ENCODE data around the gene SLC24A4.

The SLC24A4 gene

GRCh38 chr14:92441751-92442504 is 119.0 kb downstream of the SLC24A4 start:
- DNase-seq, result no peak

DNA sequence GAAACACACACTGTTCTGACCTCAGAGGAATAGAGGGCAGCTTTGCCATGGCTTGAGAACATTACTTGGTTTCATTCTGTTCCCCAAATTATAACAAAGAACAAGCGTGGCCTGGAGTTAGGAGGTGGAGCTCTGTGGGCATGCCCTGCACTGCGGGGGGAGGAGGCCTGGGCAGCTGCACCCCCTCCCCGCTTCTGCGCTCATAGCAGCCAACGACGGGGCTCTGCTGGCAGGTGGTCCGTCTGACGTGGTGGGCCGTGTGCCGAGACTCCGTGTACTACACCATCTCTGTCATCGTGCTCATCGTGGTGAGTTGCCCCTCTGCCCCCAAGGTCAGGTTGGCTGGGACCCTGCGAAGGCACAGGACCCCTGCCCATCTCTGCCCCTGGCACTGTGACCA is 120.2 kb downstream of the SLC24A4 start:
- no peak for DNase-seq

DNA sequence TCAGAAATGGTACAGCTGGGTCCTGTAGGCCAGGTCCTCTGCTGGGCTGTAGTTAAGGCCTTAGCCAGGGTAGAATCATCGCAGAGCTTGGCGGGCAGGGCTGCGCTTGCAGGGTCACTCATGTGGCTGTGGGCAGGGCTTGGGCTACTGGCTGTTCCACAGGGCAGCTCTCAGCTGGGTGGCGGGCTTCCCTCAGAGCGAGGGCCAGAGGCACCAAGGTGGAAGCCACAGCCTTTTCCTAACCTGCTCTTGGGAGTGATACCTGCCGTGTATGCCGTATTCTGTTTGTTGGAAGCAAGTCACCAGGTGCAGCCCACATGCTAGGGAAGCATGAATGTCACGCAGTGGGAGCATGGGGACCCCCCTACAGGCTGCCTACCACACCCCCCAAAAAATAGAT is 120.8 kb downstream of the SLC24A4 start:
- DNase-seq, result no peak

DNA sequence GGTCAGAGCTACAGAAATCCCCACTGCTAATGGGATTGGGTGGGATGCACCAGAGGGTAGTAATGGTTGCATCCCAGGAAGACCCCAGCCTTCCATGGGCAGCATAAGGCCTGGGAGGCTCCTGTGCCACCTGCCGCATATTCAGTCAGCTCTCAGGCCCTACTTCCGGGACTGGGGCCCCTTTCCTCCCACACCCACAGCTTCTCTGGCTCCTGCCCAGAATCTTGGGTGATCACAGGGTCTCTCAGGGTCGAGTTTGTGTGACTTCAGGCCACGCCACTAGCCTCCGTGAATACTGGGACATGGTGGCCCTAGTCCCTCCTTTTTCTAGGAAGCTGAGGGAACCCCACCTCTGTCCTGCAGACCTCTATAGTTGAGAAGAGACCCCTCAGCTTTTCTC is 123.8 kb downstream of the SLC24A4 start:
- DNase-seq, result no peak

DNA sequence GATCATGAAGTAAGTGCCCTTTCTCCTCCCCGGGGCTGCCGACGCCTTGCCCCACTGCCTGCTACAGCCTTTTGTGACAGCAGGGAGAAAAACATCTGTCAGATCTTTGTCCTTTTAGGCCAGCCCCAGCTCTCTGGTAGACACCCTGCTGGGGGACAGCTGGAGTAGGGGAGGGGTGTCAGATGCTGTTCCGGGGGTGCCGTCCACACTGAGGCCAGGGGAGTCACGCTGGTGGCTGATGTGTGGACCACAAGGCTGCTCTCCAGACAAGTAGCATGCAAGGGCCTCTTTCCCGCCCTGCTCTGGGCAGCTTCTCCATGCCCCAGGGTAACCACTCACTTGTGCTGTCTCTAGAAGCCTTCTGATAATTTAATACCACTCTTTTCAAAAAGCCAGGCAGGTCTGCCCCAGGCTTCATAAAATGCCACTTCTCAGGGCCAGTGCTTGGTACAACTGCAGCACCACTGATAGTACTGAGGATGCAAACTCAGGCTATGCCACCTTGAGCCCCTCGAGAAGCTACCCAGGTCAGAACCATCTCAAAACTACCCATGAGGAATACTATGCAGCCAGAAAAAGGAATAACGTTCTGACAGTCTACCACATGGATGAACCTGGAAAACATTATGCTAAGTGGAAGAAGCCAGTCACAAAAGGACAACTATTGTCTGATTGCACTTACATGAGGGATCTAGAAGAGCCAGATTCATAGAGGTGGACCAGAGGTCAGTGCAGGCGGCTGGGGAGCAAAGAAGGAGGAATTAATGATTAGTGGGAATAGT is 124.6 kb downstream of the SLC24A4 start:
- DNase-seq, result no peak

DNA sequence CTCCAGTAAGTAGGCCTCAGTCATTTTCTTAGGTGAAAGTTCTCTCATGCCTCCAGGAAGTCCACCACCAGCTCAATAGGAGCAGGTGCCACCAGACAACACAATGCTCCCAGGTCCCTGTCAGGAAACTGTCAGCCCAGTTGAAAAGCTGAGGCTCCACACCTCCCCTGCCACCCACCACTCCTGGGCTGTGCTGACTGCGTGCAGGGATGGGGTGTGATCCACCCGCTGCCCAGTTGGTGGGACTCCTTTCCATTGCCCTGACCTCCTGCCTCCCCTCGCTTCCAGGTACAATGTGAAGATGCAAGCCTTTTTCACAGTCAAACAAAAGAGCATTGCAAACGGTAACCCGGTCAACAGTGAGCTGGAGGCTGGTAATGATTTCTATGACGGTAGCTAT is 125.8 kb downstream of the SLC24A4 start:
- DNase-seq, result no peak

DNA sequence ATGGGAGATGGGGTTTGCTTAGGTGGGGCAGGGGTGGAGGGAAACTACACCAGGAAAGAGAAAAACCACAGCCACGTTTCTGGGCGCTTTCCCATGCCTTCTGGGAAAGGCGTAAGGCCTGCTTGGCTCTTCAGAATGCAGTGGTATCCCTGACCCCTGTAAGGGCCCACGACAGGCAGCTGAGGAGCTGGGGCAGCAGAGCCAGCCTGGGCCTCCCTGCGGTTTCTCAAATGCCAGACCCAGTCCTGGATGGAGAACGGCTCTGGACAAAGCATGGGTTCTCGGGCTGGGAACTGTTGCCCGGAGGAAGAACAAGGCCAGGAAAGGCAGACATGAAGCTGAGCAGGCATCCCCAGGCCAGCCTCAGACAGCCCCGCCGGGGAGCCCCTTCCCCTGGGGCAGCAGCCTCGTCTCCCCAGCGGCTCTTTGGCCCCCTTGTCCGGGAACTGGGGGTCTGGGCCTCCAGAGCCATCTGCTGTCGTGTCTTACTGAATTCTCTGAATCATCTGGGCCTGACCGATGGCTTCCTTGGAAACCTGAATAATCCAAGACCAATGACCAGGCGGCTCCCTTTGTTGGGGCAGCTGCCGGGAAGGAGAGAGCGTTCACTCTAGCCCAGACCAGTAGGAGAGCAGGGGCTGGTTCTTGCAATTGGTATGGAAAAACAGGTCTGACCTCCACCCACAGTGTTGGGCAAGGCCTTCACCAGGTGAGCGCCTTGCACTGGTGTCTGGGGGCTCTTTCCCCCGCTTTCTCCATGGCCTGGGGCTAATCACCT is 126.6 kb downstream of the SLC24A4 start:
- DNase-seq, result no peak

DNA sequence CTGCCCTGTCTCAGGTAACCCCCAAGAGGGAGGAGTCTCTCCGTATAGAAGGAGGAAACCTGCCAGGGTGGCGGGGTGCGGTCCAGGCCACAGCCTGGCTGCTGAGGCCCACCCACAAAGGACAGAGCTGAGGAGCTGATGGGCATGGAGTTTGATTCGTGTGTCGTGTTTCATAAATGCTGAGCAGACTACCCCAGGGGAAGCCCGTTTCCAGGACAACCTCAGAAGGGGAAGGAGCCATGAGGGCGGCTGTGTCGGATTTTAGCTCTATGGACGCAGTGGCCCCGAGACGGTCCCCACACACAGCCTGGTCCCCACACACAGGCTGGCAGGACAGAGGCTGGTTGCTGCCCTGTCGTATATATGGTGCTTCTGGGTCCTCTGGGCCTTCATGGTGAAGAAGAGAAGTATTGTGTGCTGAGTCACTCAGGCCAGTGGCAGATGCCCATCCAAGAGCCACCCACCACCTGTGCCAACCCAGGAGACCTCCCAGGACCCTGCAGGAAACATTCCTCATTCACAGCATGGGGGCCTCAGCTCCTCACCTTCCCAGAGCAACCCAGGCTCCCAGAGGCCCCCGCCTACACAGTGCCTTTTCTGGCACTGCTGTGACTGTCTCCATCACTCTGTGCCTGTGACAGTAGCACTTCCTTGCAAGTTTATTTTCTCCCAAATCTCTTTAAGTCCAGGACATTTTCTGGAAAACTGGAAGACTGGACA is 127.5 kb downstream of the SLC24A4 start:
- no peak for DNase-seq

DNA sequence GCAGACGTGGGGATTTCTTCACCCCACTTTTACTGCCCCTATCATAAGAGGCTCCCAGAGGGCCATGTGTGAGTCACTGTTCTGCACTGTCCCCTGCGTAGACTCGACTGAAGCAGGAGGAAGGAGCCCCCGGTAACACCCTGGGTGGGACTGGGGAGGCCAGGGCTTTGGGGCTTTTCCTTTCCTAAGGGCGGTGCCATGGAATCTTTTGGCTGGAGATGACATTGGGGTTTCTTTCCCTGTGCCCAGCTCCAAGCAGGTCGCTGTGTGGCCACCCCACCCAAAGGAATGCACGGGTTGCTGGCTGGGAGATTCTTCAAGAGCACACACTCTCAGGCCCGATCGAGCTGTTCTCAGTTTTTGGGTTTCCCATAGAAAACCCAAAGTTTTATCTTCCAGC is 128.3 kb downstream of the SLC24A4 start:
- DNase-seq, result no peak

DNA sequence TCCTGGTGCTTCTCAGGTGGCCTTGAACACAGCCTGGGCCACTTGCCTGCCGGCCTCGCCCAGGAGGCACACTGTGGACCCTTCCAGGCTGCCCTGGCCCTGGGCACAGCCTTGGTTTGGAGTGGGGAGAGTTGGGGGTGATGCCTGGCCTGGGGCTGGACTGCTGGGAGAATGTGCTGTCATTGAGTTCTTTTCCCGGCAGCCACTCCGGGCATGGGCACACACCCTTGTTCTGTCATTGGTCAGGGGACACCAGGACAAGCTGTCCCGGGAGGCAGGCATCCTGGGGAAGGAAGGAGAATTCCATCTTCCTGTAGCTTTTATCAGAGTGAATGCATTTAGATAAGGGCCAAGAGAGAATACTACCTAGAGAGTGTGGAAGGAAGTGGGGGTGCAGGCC is 128.8 kb downstream of the SLC24A4 start:
- DNase-seq, result no peak

DNA sequence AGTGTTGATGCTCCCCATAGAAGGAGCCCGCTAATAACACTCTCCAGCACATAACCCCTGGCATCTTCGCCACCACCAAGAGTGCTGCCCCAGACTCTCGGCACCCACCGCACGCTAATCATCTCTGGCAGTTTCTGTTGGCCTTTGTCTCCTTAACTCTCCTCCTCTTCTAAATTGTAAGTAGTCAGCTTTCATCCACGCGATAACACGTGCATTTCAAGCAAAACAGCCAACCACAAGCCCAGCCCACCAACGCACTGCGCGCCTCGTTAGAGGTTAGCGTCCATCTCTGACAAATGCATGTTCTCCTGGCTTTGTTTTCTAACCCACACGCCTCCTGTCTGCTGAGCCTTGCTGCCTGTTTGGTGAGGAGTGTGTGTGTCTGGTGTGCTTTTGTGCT is 129.5 kb downstream of the SLC24A4 start:
- no peak for DNase-seq

- no peak for DNase-seq
Observed at GRCh38 chr14:92453691-92454090, 130.7 kb downstream of the SLC24A4 start.

DNA sequence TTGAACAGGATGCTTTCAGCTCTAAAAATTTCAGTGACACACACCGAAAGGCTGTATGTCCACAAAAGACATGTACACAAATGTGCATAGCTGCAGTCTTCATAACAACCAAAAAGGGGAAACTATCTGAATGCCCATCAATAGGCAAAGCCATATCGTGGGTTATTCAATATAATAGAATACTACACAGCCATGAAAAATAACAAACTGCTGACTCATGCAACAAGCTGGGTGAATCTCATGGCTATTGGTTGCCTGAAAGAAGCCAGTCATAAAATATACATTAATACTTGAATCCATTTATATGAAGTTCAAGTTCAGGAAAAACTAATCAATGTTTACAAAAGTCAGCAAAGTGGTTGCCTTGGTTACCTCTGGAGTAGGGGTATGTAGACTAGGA is 132.3 kb downstream of the SLC24A4 start:
- no peak for DNase-seq

DNA sequence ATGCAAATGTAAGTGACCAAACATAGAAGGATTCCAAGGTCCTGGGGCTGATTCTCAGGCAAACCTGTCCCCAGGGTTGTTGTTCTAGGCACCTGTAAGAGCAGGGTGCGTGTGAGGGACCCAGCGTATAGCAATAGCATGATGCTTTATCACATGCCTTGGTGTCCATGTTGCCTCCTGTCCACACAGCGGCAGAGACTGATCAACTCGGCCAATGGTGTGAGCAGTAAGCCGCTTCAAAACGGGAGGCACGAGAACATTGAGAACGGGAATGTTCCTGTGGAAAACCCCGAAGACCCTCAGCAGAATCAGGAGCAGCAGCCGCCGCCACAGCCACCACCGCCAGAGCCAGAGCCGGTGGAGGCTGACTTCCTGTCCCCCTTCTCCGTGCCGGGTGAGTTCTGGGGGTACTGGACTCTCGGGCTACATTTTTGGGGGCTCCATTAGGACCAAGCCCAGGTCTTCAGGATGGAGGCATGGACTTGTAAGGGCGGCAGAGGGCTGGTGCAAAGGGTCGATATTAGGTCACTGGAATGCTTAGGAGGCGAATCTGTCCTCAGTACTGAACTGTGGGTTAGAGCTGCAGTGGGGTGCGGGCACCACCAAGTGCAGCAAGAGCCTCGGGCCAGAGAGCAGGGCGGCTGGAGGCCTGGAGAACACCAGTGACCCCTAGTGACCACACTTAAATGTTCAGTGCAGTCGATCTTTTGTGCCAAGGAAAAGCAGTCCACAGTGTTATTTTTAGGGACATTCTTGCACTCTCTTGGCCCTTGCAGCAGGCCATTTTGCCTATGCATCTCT is 133.4 kb downstream of the SLC24A4 start:
- no peak for DNase-seq

DNA sequence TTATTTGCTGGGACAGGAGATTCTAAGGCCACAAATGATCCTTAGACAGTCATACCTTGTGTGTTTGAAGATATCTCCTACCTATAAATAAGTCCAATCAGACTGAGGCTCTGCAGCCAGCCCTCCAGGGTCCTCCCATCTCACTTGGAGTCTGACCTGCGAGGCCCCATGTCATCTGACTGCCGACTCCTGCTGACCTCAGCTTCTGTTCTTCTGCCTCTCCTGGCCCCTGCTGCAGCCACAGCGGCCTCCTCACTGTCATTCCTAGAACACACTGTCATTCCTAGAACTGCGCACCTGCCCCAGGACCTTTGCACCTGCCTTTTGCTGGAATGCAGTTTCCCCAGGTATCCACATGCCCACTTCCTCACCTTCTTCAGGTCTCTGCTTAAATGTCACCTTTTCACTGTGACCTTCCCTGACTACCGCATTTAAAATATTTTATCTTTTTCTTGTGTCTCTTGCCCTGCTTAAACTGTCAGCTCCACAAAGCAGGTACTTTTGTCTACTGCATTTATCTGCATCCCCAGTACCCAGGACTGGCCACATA is 134.1 kb downstream of the SLC24A4 start:
- no peak for DNase-seq

DNA sequence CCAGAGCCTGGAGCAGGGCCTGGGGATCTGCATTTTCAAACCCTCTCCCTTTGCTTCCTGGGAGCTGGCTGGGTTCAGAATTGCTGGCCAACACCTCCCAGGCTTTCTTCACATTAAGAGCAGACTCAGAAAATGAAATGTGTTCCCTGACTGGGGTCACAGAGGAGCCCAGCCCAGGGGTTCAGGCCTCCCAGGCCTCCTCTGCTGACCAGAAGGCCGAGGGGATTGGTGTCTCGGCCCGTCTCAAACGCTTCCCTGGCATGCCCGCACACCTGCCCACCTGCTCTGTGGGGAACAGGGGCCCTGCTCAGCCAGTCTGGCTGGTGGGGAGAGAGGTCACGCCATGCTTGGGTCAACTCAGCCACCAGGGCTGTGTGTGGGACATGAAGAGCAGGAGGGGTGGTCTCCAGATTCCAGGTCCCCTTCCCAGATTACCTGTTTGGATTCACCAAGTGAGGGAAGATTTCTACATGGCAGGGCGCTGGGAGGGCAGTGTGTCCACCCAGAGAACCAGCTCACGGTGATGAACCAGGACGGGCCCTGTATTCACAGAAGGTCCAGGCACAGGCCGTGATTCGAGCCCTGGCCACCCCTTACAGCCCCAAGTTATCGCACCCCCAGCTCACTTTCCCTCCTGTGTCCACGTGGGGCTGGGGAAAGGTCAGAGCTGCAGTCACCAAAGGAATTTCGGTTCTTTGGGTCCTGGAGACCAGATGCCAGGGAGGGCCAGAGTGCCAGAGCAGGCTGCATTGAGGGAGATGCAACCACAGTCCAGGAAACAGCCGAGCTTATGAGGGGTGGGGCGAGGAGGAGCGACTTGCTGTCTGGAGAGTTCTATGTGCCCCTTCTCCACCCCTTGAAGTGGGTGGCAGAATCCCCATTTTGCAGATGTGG is 135.4 kb downstream of the SLC24A4 start:
- no peak for DNase-seq

DNA sequence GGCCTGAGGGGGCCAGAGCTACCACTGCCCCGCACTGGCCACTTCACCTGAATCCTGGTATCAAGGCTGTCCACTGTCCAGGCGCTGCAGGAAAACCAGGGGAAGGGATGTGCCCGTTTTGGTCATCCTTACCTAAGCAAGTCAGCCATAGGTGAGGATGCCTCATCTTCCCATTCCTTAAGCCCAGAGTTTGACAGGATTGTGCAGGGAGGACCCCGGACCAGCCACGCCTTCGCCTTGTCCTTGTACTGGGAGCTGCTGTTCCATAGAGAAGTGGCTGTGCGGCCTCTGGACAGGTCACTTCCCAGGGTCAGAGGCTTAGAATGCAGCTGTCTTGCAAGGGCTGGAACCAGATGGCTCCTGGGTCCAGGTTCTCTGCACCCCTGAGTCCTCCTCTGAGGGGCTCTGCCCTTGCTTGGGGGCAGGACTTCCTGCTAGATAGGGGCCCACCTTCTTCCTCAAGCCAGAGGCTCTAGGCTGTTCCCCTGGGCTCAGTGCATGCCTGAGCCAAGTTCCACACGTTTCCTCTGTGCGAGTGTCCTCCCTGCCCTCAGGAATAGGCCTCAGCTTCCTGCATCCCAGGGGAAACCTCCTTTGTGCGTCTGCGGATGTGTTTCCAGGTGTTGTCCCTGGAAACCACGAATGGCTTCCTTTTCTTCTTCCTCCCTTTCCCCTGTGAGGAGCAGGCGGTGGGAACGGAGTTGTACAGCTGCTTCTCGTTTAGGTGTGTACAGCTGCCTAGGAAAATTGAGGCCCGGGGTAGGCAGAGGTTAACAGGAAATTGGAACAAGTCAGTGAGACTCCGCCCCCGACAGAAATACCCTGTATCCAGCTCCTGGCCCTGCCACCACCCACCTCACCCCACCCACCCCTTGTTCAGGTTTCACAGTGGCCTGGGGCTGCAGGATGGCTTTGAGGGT is 136.3 kb downstream of the SLC24A4 start:
- DNase-seq, result no peak

DNA sequence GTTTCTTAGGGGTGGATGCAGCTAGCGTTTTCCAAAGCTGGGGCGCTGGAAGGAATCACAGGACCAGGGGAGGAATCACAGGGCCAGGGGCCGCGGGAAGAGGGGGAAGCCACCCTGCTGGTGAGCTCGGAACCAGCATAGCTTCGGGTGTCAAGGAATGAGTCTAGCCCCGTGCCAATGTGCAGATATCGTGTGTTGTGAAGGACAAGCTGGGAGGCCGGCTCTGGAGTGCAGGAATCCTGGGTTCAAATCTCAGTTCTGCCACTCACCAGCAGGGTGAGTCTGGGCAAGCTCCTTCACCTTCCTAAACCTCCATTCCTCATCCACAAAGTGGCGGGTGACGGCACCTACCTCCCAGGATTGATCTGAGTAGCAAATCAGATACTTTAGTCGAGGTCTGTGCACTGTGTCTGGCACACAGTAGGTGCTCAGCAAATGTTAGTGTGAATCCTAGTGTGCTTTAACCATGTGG is 137.0 kb downstream of the SLC24A4 start:
- no peak for DNase-seq

- DNase-seq, result no peak
Observed at GRCh38 chr14:92460541-92460915, 137.6 kb downstream of the SLC24A4 start.

Measured in NCI-H2029 (cell line).